ENCODE measurements around the gene BNIP5. TPM values are rescaled to one million over a fixed set of nuclear protein-coding genes. Genes with fewer than 3 reads are reported as not detected.

BNIP5 gene
- total and polyA plus RNA-seq, 10 donors: 0.05 TPM; not detected in 9

- WGBS, 5 donors: 25 to 67% (median 50%) methylated on average over 1 of the region's 1 CpG
- Histone ChIP-seq H3K4me1 (peaks cover 0 to 34% (median 0%) of the 10 kb centered on the region in 6 donors), H3K27ac (peak overlapping the region in 2 of 8 donors; percentile 24 to 42), H3K4me3 (no peak overlapping the region), H3K36me3 (no peaks in the 10 kb centered on the region), H3K9me3 (no peaks in the 10 kb centered on the region), H3K27me3 (replicated peaks in 1 of 7) (peaks cover 0 to 7% (median 0%) of the 10 kb centered on the region in 7 donors)
- TF ChIP-seq POLR2AphosphoS5 (IDR thresholded peaks at IDR 0.05) (no peak), CTCF (IDR thresholded peaks at IDR 0.05 in 8 of 11, conservative IDR thresholded peaks at IDR 0.05 in 3 of 11) (no peak), POLR2A (IDR thresholded peaks at IDR 0.05) (no peak)
- no peak for DNase-seq
- intact Hi-C loops (cut with DNase I; ENCODE audit: low total_unique reads): no loop called here
Measured at GRCh38 chr6:36296240-36296639, 40.4 kb downstream of the BNIP5 start.

- H3K9me3 ChIP-seq: no peaks in the 10 kb centered on the region
- H3K4me1 ChIP-seq: peaks cover 0 to 42% (median 8%) of the 10 kb centered on the region in 6 donors
- peak overlapping the region in 1 of 8 donors; percentile 22 for H3K4me3 ChIP-seq
- TF ChIP-seq POLR2AphosphoS5 (IDR thresholded peaks at IDR 0.05): no peak
- TF ChIP-seq CTCF (IDR thresholded peaks at IDR 0.05 in 8 of 11, conservative IDR thresholded peaks at IDR 0.05 in 3 of 11): no peak
- no peak for TF ChIP-seq POLR2A (IDR thresholded peaks at IDR 0.05)
- 78 to 92% (median 80%) methylated on average over 6 of the region's 6 CpGs for WGBS, 5 donors
- DNase-seq: no peak
- intact Hi-C loops (cut with DNase I; ENCODE audit: low total_unique reads): no loop called here
- H3K36me3 ChIP-seq: no peaks in the 10 kb centered on the region
- H3K27me3 ChIP-seq (replicated peaks in 1 of 7): peaks cover 0 to 18% (median 0%) of the 10 kb centered on the region in 7 donors
- H3K27ac ChIP-seq: peak overlapping the region in 2 of 8 donors; percentile 78 to 90
Measured at GRCh38 chr6:36292170-36292569, 44.5 kb downstream of the BNIP5 start.

- H3K27me3 ChIP-seq (replicated peaks in 1 of 7): peaks cover 0 to 30% (median 0%) of the 10 kb centered on the region in 7 donors
- H3K4me3 ChIP-seq: peak overlapping the region in 3 of 8 donors; percentile 13 to 49 (median 22)
- H3K27ac ChIP-seq: peak overlapping the region in 6 of 8 donors; percentile 15 to 90 (median 68)
- intact Hi-C loops (cut with DNase I; ENCODE audit: low total_unique reads): no loop called here
- no peaks in the 10 kb centered on the region for H3K9me3 ChIP-seq
- no peak for DNase-seq
- 29 to 55% (median 36%) methylated on average over 18 to 23 of the region's 23 CpGs for WGBS, 5 donors
- peaks cover 0 to 29% (median 8%) of the 10 kb centered on the region in 6 donors for H3K4me1 ChIP-seq
- TF ChIP-seq CTCF (IDR thresholded peaks at IDR 0.05 in 8 of 11, conservative IDR thresholded peaks at IDR 0.05 in 3 of 11): no peak
- TF ChIP-seq POLR2AphosphoS5 (IDR thresholded peaks at IDR 0.05): peak in 1 of 3 donors; percentile 14
- no peaks in the 10 kb centered on the region for H3K36me3 ChIP-seq
Measured at GRCh38 chr6:36290668-36291620, 45.7 kb downstream of the BNIP5 start.

GRCh38 chr6:36289281-36289878, 47.3 kb downstream of the BNIP5 start:
- intact Hi-C loops (cut with DNase I; ENCODE audit: low total_unique reads): no loop called here
- WGBS, 5 donors: 81 to 94% (median 88%) methylated on average over 7 of the region's 7 CpGs
- no peak for DNase-seq
- Histone ChIP-seq H3K27me3 (replicated peaks in 1 of 7) (peaks cover 0 to 45% (median 11%) of the 10 kb centered on the region in 7 donors), H3K36me3 (no peaks in the 10 kb centered on the region), H3K4me3 (no peak overlapping the region), H3K9me3 (no peaks in the 10 kb centered on the region), H3K4me1 (peaks cover 0 to 28% (median 8%) of the 10 kb centered on the region in 6 donors), H3K27ac (no peak overlapping the region)
- TF ChIP-seq POLR2AphosphoS5 (IDR thresholded peaks at IDR 0.05): no peak
- no peak for TF ChIP-seq CTCF (IDR thresholded peaks at IDR 0.05 in 8 of 11, conservative IDR thresholded peaks at IDR 0.05 in 3 of 11)
- no peak for TF ChIP-seq POLR2A (IDR thresholded peaks at IDR 0.05)

Data from spleen (tissue), 11 donors.